Keratinocyte (primary cell): ENCODE data around the gene PSMD2. TPM values are rescaled to one million over a fixed set of nuclear protein-coding genes. Genes with fewer than 3 reads are reported as not detected.

Experiments
- DNase-seq: peaks from one replicate; pipeline ENCODE4 v3.0.0-alpha.2; 2011; ENCODE audit warnings: low read depth, missing footprints, low spot score
- FAIRE-seq: peaks from 2 replicates; lab custom pipeline; 2011; peaks lifted over from hg19 to GRCh38; lab: Jason Lieb, UNC
- H2AFZ ChIP-seq: 2 replicates; pipeline ENCODE4 v1.6.0; 2012; ENCODE audit warnings: low read length, control low read depth, inconsistent platforms; ENCODE audit not compliant: control insufficient read depth
- H3K27ac ChIP-seq: 2 replicates; pipeline ENCODE4 v1.5.1; 2011; ENCODE audit warnings: low read length; ENCODE audit not compliant: control insufficient read depth, insufficient read depth
- H3K27me3 ChIP-seq: 3 replicates; pipeline ENCODE4 v1.6.0; 2011; ENCODE audit warnings: low read length; ENCODE audit not compliant: control insufficient read depth, insufficient read depth; ENCODE audit errors: extremely low read depth
- H3K36me3 ChIP-seq, 2 experiments: 2 replicates in 1 of 2; 3 replicates in 1 of 2; pipeline ENCODE4 v1.5.1; 2011; ENCODE audit warnings: low read length in 2 of 2, mild to moderate bottlenecking in 1 of 2; ENCODE audit not compliant: control insufficient read depth in 2 of 2, insufficient read depth in 2 of 2; ENCODE audit errors: extremely low read depth in 1 of 2
- H3K4me1 ChIP-seq: 3 replicates; pipeline ENCODE4 v1.5.1; 2011; ENCODE audit warnings: low read length; ENCODE audit not compliant: control insufficient read depth, insufficient read depth; ENCODE audit errors: extremely low read depth
- H3K4me2 ChIP-seq: 3 replicates; pipeline ENCODE4 v1.6.0; 2011; ENCODE audit warnings: low read depth, low read length; ENCODE audit not compliant: control insufficient read depth, insufficient read depth; ENCODE audit errors: extremely low read depth
- H3K4me3 ChIP-seq, 3 experiments: fragments of 200-600 bp in 1 of 3; sonication (generic) in 1 of 3; 2 replicates in 2 of 3; 3 replicates in 1 of 3; pipeline ENCODE4 v1.5.1; 2011 to 2016; ENCODE audit warnings: low read length in 3 of 3, mild to moderate bottlenecking in 3 of 3, control low read depth in 2 of 3, inconsistent platforms in 1 of 3, low read depth in 1 of 3, mixed read lengths in 1 of 3, mixed run types in 1 of 3, moderate library complexity in 1 of 3; ENCODE audit not compliant: control insufficient read depth in 2 of 3, insufficient read depth in 2 of 3; ENCODE audit errors: extremely low read depth in 1 of 3
- H3K79me2 ChIP-seq: 2 replicates; pipeline ENCODE4 v1.6.0; 2012; ENCODE audit warnings: low read length; ENCODE audit not compliant: control insufficient read depth, insufficient read depth
- H3K9ac ChIP-seq: 3 replicates; pipeline ENCODE4 v1.6.0; 2011; ENCODE audit warnings: low read length; ENCODE audit not compliant: control insufficient read depth, insufficient read depth; ENCODE audit errors: extremely low read depth
- H3K9me1 ChIP-seq: 3 replicates; pipeline ENCODE4 v1.6.0; 2011; ENCODE audit warnings: low read length; ENCODE audit not compliant: control insufficient read depth, insufficient read depth; ENCODE audit errors: extremely low read depth
- H3K9me3 ChIP-seq: 2 replicates; pipeline ENCODE4 v1.5.1; 2012; ENCODE audit warnings: low read depth, low read length; ENCODE audit not compliant: control insufficient read depth
- H4K20me1 ChIP-seq: 3 replicates; pipeline ENCODE4 v1.6.0; 2011; ENCODE audit warnings: low read length; ENCODE audit not compliant: control insufficient read depth, insufficient read depth; ENCODE audit errors: extremely low read depth
- EZH2 ChIP-seq: IDR thresholded peaks from one replicate; pipeline ENCODE4 v1.6.1; 2012; ENCODE audit warnings: inconsistent platforms, mild to moderate bottlenecking, low read length, moderate library complexity
- dilution Hi-C: fragments of 300-500 bp; cut with MboI; formaldehyde crosslinking; loops from one replicate; pipeline ENCODE4 v1.7.0; 2020; ENCODE audit warnings: low sequenced_read_pairs; ENCODE audit not compliant: extremely low pct_ligation_motif_present
- polyA plus RNA-seq, 5 experiments: library from polyadenylated mRNA; depleted of rRNA in 3 of 5; stranded (reverse) in 3 of 5; stranded (forward) in 1 of 5; unstranded in 1 of 5; fragments of >200 nt; gene quantifications; 1 replicate in 1 of 5; 2 replicates in 3 of 5; 3 replicates in 1 of 5; pipeline versions ENCODE4 v1.2.1 to v1.2.3, GENCODE V29; 2011 to 2012; ENCODE audit warnings: missing spikeins in 2 of 5, low read depth in 1 of 5, low replicate concordance in 1 of 5
- TF ChIP-seq, protein P1 (sequence below), 3 experiments: IDR thresholded peaks in 1 of 3; conservative IDR thresholded peaks in 1 of 3; optimal IDR thresholded peaks in 1 of 3; 2 replicates in 2 of 3; 3 replicates in 1 of 3; pipeline versions ENCODE3 to v1.5.1; 2011; ENCODE audit warnings: low read length in 3 of 3, mild to moderate bottlenecking in 3 of 3, moderate library complexity in 2 of 3, control low read depth in 1 of 3, inconsistent platforms in 1 of 3; ENCODE audit not compliant: insufficient read depth in 2 of 3; ENCODE audit errors: extremely low read depth in 1 of 3

Gene PSMD2
- polyA plus RNA-seq, 1 donor (not counting 4 experiments of a cell fraction or from before 2014, with no cell fraction given), result 593 TPM

DNA sequence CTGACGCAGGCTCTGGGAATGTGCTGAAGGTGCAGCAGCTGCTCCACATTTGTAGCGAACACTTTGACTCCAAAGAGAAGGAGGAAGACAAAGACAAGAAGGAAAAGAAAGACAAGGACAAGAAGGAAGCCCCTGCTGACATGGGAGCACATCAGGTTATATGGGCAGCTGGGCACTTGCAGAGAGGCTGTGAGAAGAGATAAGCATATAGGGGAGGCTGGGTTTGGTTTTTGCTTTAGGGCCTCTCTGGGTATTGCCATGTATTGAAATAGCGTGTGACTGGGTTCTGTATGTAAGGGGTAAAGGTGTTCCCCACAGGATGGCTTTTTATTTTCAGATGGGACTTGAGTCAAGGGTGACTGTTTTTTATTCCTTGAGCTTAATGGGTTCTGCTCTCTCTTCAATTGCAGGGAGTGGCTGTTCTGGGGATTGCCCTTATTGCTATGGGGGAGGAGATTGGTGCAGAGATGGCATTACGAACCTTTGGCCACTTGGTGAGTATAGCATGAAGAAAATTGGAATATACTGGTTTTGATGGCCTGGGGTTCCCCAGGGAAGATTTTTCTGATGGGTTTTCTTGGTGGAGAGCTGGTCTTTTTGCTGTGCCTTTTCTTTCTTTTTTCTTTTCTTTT, 7.4 kb downstream of the PSMD2 start:
- Histone ChIP-seq H2AFZ (no peak overlapping the region), H3K27ac (no peak overlapping the region), H3K4me2 (no peak overlapping the region), H3K36me3 (peaks cover 59 to 66% of the 10 kb centered on the region in 2 experiments), H3K9me1 (no peaks in the 10 kb centered on the region), H3K4me1 (no peaks in the 10 kb centered on the region), H3K9me3 (no peaks in the 10 kb centered on the region), H3K4me3 (no peak overlapping the region), H4K20me1 (peaks cover 13% of the 10 kb centered on the region), H3K9ac (no peak overlapping the region), H3K79me2 (peaks cover 45% of the 10 kb centered on the region), H3K27me3 (no peaks in the 10 kb centered on the region)
- DNase-seq, result no peak
- FAIRE-seq, result no peak
- dilution Hi-C loops, result no loop called here
- TF ChIP-seq EZH2, result no peak
- TF ChIP-seq, protein P1, sequence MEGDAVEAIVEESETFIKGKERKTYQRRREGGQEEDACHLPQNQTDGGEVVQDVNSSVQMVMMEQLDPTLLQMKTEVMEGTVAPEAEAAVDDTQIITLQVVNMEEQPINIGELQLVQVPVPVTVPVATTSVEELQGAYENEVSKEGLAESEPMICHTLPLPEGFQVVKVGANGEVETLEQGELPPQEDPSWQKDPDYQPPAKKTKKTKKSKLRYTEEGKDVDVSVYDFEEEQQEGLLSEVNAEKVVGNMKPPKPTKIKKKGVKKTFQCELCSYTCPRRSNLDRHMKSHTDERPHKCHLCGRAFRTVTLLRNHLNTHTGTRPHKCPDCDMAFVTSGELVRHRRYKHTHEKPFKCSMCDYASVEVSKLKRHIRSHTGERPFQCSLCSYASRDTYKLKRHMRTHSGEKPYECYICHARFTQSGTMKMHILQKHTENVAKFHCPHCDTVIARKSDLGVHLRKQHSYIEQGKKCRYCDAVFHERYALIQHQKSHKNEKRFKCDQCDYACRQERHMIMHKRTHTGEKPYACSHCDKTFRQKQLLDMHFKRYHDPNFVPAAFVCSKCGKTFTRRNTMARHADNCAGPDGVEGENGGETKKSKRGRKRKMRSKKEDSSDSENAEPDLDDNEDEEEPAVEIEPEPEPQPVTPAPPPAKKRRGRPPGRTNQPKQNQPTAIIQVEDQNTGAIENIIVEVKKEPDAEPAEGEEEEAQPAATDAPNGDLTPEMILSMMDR (optimal IDR thresholded peaks at IDR 0.05 in 1 of 3, IDR thresholded peaks at IDR 0.05 in 1 of 3, conservative IDR thresholded peaks at IDR 0.05 in 1 of 3; ENCODE audit: extremely low read depth in 1 of 3, insufficient read depth in 2 of 3, low read length in 3 of 3), result no peak

DNA sequence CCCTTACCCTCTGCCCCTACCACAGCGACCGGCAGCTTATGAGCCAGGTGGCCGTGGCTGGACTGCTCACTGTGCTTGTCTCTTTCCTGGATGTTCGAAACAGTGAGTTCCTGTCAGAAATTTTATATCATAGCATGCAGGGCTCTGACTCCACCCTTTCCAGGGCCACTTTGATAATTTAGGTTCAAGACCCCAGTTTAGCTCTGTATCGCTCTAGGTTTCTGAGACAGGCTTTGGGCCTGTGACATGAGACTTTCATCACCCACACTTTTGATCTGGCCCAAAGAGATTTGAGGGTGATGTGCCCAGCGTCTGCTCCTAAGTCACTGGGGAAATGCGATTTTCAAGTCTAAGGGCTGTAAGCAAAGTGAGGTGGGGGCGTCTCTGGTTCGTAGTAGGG, 8.9 kb downstream of the PSMD2 start:
- dilution Hi-C loops, result no loop called here
- Histone ChIP-seq H3K27ac (no peak overlapping the region), H3K9ac (no peak overlapping the region), H3K4me1 (no peaks in the 10 kb centered on the region), H3K4me3 (no peak overlapping the region), H3K9me3 (no peaks in the 10 kb centered on the region), H3K9me1 (no peaks in the 10 kb centered on the region), H3K79me2 (peaks cover 31% of the 10 kb centered on the region), H3K27me3 (no peaks in the 10 kb centered on the region), H4K20me1 (peaks cover 7% of the 10 kb centered on the region), H2AFZ (no peak overlapping the region), H3K36me3 (peaks cover 45 to 53% of the 10 kb centered on the region in 2 experiments), H3K4me2 (no peak overlapping the region)
- no peak for DNase-seq
- TF ChIP-seq, protein P1 (optimal IDR thresholded peaks at IDR 0.05 in 1 of 3, IDR thresholded peaks at IDR 0.05 in 1 of 3, conservative IDR thresholded peaks at IDR 0.05 in 1 of 3; ENCODE audit: extremely low read depth in 1 of 3, insufficient read depth in 2 of 3, low read length in 3 of 3), result no peak
- no peak for TF ChIP-seq EZH2
- FAIRE-seq, result no peak
